Glutamatergic neuron (in vitro differentiated cells): ENCODE results near the gene CENPO. TPM values are rescaled to one million over a fixed set of nuclear protein-coding genes. Genes with fewer than 3 reads are reported as not detected.

Experiments
- DNase-seq: peaks from one replicate; pipeline ENCODE4 v3.0.0; 2022
- H3K27ac Mint-ChIP-seq: one replicate; pipeline ENCODE4 v1.8.0; 2020; ENCODE audit warnings: mild to moderate bottlenecking, mixed read lengths, inconsistent platforms; ENCODE audit not compliant: unreplicated experiment
- H3K27me3 Mint-ChIP-seq: one replicate; pipeline ENCODE4 v1.8.0; 2020; ENCODE audit warnings: mild to moderate bottlenecking, moderate library complexity, mixed read lengths, inconsistent platforms; ENCODE audit not compliant: unreplicated experiment
- H3K36me3 Mint-ChIP-seq: one replicate; pipeline ENCODE4 v1.8.0; 2020; ENCODE audit warnings: mild to moderate bottlenecking, mixed read lengths, inconsistent platforms; ENCODE audit not compliant: unreplicated experiment
- H3K4me1 Mint-ChIP-seq: one replicate; pipeline ENCODE4 v1.8.0; 2020; ENCODE audit warnings: mild to moderate bottlenecking, low read depth, mixed read lengths, inconsistent platforms; ENCODE audit not compliant: unreplicated experiment
- H3K4me3 Mint-ChIP-seq: one replicate; pipeline ENCODE4 v1.8.0; 2020; ENCODE audit warnings: mild to moderate bottlenecking, mixed read lengths, inconsistent platforms; ENCODE audit not compliant: unreplicated experiment
- H3K9me3 Mint-ChIP-seq: one replicate; pipeline ENCODE4 v1.8.0; 2020; ENCODE audit warnings: mild to moderate bottlenecking, moderate library complexity, mixed read lengths, inconsistent platforms; ENCODE audit not compliant: unreplicated experiment
- total RNA-seq: library from RNA; stranded (reverse); fragmentation: NEBNext Ultra II Directional; extraction: Animal tissue kit (Norgen Biotek cat#: 25700); gene quantifications from one replicate; pipeline ENCODE4 v1.2.1, GENCODE V29; 2021; ENCODE audit not compliant: unreplicated experiment
- TF ChIP-seq, protein P1 (sequence below): fragments of 200-600 bp; sonication (generic); IDR thresholded peaks from one replicate; pipeline ENCODE4 v1.5.0; 2021; ENCODE audit not compliant: partially characterized antibody, unreplicated experiment

CENPO gene
- total RNA-seq, 1 donor from 2014 or later, result 26.5 TPM

DNA sequence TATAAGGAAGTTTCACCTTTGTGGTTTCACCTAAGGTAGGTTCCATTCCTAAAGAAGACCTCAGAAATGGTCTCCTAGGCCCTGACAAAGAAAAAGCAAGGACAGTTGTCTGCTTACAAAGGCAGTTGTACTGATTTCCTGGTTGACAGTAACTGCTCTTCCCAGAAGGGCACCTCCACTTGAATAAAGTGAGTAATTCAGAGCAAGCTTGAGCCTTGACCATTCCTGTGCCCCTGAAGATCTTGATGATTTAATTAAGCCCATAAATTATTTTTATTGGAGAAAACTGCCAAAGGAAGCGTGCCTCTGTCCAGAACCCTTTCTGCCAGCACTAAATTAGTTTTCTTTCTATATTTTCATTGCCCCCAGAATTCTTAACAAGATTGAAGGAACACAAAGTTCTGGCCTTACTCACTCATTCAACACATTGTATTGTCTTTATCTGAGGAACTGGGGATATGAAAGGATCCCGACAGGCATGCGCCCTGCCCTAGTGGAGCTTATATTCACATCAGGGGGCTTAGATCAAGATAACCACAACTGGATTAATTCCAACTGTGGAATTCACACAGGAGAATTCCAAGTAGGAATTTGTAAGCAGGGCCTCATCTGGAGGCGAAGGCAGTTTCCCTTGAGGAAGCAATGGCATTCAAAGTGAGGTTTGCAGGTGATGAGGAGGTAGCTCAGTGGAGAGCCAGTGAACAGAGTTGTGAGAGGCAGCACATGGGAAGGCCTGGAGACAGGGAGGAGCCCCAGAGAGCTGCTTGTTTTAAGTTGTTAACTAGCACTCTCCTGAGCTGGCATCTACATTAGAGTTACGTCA lies 21.2 kb upstream of the CENPO start:
- TF ChIP-seq, protein P1, sequence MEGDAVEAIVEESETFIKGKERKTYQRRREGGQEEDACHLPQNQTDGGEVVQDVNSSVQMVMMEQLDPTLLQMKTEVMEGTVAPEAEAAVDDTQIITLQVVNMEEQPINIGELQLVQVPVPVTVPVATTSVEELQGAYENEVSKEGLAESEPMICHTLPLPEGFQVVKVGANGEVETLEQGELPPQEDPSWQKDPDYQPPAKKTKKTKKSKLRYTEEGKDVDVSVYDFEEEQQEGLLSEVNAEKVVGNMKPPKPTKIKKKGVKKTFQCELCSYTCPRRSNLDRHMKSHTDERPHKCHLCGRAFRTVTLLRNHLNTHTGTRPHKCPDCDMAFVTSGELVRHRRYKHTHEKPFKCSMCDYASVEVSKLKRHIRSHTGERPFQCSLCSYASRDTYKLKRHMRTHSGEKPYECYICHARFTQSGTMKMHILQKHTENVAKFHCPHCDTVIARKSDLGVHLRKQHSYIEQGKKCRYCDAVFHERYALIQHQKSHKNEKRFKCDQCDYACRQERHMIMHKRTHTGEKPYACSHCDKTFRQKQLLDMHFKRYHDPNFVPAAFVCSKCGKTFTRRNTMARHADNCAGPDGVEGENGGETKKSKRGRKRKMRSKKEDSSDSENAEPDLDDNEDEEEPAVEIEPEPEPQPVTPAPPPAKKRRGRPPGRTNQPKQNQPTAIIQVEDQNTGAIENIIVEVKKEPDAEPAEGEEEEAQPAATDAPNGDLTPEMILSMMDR, result no peak
- peaks cover 2% of the 10 kb centered on the region for H3K27me3 Mint-ChIP-seq
- peaks cover 4% of the 10 kb centered on the region for H3K36me3 Mint-ChIP-seq
- no peak overlapping the region for H3K4me3 Mint-ChIP-seq
- H3K9me3 Mint-ChIP-seq, result peaks cover 6% of the 10 kb centered on the region
- DNase-seq, result no peak
- H3K4me1 Mint-ChIP-seq, result no peaks in the 10 kb centered on the region
- H3K27ac Mint-ChIP-seq, result no peak overlapping the region

DNA sequence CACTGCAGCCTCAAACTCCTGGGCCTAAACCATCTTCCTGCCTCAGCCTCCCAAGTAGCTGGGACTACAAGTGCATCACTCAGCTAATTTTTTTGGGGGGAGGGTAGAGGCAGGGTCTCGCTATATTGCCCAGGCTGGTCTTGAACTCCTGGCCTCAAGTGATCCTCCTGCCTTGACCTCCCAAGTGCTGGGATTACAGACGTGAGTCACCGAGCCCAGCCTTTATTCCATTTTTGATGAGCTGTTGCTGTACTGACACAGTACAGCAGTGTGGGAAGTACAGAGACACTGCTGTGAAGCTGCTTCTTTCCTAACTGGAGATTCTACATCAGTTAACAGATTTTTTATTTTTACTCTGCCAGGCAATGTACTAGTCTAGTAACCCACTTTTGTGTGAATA lies 18.9 kb upstream of the CENPO start:
- TF ChIP-seq, protein P1, result no peak
- Mint-ChIP-seq H3K36me3 (peaks cover 4% of the 10 kb centered on the region), H3K27ac (no peak overlapping the region), H3K27me3 (peaks cover 2% of the 10 kb centered on the region), H3K4me1 (no peaks in the 10 kb centered on the region), H3K9me3 (peaks cover 6% of the 10 kb centered on the region), H3K4me3 (no peak overlapping the region)
- DNase-seq, result no peak

DNA sequence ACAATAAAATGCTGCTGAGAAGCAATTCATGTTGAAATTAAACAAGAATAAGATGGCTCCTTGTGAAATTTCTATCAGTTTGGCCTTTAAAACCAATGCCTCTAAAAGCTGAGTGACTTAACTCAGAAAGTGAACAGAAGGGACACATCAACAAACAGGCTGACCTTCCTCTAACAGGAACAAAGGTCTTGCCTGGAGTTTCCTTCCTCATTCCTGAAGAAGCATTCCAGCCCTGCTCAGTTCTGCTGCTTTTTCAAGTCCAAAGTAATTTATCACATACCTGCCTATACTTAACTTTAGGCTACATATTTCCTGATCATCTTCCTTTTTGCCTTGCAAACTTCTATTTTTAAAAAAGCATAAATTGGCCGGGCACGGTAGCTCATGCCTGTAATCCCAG lies 14.1 kb upstream of the CENPO start:
- no peak for DNase-seq
- H3K9me3 Mint-ChIP-seq, result peaks cover 9% of the 10 kb centered on the region
- H3K36me3 Mint-ChIP-seq, result peaks cover 7% of the 10 kb centered on the region
- no peak overlapping the region for H3K4me3 Mint-ChIP-seq
- TF ChIP-seq, protein P1, result no peak
- H3K4me1 Mint-ChIP-seq, result no peaks in the 10 kb centered on the region
- no peaks in the 10 kb centered on the region for H3K27me3 Mint-ChIP-seq
- H3K27ac Mint-ChIP-seq, result no peak overlapping the region

DNA sequence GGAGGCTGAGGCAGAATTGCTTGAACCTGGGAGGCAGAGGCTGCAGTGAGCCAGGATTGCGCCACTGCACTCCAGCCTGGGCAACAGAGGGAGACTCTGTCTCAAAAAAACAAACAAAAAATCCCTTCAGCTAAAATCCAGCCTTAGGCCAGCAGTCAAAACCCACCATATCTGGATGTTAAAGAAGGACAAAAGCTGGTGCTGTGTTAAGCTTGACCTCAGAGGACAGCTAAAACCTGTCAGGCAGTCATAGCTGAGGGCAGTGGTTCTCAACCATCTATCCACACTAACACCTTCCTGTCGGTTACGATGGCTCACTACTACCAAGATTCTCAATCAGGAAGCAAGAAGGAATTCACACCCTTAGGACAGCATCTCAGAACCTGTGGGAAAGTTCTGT lies 9.6 kb upstream of the CENPO start:
- Mint-ChIP-seq H3K36me3 (peaks cover 7% of the 10 kb centered on the region), H3K27ac (no peak overlapping the region), H3K27me3 (no peaks in the 10 kb centered on the region), H3K4me1 (no peaks in the 10 kb centered on the region), H3K4me3 (no peak overlapping the region), H3K9me3 (peaks cover 5% of the 10 kb centered on the region)
- DNase-seq, result no peak
- TF ChIP-seq, protein P1, result no peak

DNA sequence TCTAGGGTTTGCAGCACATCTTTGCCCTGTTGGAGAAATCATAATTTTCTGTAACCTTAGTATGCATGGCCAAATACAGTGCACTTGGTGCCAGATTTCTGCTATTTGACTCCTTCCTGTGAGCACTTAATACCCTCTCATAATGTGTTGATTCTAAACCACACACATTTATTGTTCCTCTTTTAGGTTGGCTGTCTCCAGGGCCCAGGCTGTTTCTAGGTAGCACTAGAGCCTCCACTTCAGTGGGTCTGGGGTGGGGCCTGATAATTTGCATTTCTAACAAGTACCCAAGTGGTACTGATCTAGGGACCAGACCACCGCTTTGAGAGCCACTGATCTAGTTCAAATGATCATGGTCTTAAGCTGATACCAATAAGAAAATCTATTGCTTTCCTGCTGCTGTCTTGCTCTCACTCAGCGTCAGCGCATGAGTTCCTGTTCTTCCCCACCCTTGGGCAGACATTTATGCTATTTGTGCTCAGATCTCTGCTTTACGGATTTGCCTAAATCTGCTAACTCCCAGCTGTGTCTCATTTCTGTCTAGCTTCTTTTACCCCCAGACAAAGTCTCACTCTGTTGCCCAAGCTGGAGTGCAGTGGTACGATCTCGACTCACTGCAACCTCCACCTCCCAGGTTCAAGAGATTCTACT lies 7.4 kb upstream of the CENPO start:
- H3K4me1 Mint-ChIP-seq, result no peaks in the 10 kb centered on the region
- H3K27me3 Mint-ChIP-seq, result no peaks in the 10 kb centered on the region
- no peak for DNase-seq
- peaks cover 2% of the 10 kb centered on the region for H3K9me3 Mint-ChIP-seq
- no peak overlapping the region for H3K27ac Mint-ChIP-seq
- peaks cover 3% of the 10 kb centered on the region for H3K36me3 Mint-ChIP-seq
- no peak overlapping the region for H3K4me3 Mint-ChIP-seq
- TF ChIP-seq, protein P1, result no peak
